Measurements from ENCODE around the gene PLCD3.

DNA sequence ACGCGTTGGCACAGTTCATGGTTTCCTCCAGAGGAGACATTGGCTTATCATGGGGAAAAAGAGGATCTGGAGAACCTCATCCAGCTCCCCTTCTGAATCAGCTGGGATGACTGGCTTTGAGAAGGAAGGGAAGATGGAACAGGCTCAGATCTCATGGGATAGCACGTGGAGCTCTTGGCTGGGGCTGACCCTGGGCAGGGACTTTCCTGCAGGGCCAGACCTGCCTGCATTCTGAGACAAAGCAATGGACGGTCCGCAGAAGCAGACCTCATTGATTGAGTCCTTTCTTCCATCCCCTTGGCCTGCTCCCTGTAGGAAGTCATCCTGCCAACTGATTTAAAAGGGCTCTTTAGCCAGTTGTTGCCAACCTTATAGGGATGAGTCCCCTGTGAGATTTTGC is 26.2 kb downstream of the PLCD3 start:
- TF ChIP-seq, protein P1, sequence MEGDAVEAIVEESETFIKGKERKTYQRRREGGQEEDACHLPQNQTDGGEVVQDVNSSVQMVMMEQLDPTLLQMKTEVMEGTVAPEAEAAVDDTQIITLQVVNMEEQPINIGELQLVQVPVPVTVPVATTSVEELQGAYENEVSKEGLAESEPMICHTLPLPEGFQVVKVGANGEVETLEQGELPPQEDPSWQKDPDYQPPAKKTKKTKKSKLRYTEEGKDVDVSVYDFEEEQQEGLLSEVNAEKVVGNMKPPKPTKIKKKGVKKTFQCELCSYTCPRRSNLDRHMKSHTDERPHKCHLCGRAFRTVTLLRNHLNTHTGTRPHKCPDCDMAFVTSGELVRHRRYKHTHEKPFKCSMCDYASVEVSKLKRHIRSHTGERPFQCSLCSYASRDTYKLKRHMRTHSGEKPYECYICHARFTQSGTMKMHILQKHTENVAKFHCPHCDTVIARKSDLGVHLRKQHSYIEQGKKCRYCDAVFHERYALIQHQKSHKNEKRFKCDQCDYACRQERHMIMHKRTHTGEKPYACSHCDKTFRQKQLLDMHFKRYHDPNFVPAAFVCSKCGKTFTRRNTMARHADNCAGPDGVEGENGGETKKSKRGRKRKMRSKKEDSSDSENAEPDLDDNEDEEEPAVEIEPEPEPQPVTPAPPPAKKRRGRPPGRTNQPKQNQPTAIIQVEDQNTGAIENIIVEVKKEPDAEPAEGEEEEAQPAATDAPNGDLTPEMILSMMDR (IDR thresholded peaks at IDR 0.05; ENCODE audit: low read depth, low read length), result no peak
- TF ChIP-seq POLR2A (IDR thresholded peaks at IDR 0.05; ENCODE audit: extremely low read depth, insufficient read length) (no peak), MYC (IDR thresholded peaks at IDR 0.05; ENCODE audit: low read depth, low read length) (no peak)
- TF ChIP-seq, protein P2, sequence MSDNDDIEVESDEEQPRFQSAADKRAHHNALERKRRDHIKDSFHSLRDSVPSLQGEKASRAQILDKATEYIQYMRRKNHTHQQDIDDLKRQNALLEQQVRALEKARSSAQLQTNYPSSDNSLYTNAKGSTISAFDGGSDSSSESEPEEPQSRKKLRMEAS (IDR thresholded peaks at IDR 0.05; ENCODE audit: low read depth, low read length), result no peak
